ENCODE data around the gene NDST1. TPM values are rescaled to one million over a fixed set of nuclear protein-coding genes. Genes with fewer than 3 reads are reported as not detected.

Gene NDST1
- 66.9 and 73.8 TPM in 2 replicates for total RNA-seq

DNA sequence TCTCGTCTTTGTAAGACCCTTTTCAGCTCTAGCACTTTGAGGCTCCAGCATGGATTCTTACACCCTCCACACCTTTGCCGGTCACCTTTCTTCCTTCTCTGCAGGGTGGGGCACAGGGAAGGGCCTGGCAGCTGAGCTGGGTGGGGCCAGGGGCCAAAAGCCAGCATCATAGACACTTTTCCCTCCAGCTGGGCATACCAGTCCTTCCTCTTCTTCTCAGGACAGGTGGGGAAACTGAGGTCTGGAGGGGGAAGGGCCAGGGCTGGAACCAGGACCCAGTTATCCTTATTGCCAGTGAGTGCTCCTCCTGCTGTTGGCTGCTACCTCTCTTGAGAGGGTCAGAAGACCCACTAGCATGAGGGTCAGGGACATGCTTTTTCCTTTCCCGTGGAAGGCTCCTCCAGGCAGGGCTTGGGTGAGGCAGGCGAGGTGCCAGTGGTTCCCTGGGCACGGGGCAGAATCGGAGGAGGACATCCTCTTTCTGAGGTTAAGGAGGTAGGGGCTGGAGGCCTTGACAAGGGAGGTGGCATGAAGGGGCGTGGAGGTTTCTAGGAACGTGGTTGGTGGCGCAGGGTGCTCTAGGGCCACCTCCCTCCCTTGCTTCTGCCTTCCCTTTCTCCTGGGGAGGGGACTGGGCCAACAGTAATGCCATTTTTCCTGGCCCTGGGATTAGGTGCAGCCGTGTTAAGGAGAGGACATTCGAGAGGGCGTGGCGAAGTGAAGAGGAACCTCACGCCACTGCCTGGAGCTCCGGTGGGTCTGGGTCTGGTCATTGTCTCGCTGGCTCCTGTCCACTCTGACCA lies at the start of gene NDST1:
Gene NDST1 (plus strand): TSS at position 658 of the 803 bp plus-strand sequence. CDS start 13,124 bp downstream, outside the sequence.

Other genes with a start within 250 kb of the NDST1 start
- 0.10 and 0.46 TPM in 2 replicates for gene CAMK2A, start 218.4 kb upstream of the NDST1 start, total RNA-seq
- gene ARSI, start 205.2 kb upstream of the NDST1 start, total RNA-seq: 2.2 and 10.2 TPM in 2 replicates
- 15.9 and 17.8 TPM in 2 replicates for gene TCOF1, start 150.4 kb upstream of the NDST1 start, total RNA-seq
- 1.3 and 3.9 TPM in 2 replicates for gene CD74, start 95.2 kb upstream of the NDST1 start, total RNA-seq
- 1,032 and 1,726 TPM in 2 replicates for gene RPS14, start 58.4 kb upstream of the NDST1 start, total RNA-seq
- gene SYNPO, start 132.5 kb downstream of the NDST1 start, total RNA-seq: 62.4 and 94.2 TPM in 2 replicates
- gene MYOZ3, start 153.1 kb downstream of the NDST1 start, total RNA-seq: 2.3 and 3.3 TPM in 2 replicates
- gene RBM22, start 192.9 kb downstream of the NDST1 start, total RNA-seq: 17.5 and 17.6 TPM in 2 replicates

All from smooth muscle cell of the pulmonary artery (primary cell).